HCT116 (cell line): Measurements from ENCODE around the gene SEMA5A.

ENCODE experiments used
- CBX3 ChIP-seq: IDR thresholded peaks from 2 replicates; pipeline ENCODE4 v1.6.1; 2012; ENCODE audit warnings: low read depth
- EGR1 ChIP-seq: IDR thresholded peaks from 2 replicates; pipeline ENCODE4 v1.6.1; 2012; ENCODE audit warnings: low read depth
- EZH2 ChIP-seq: fragments of 200-600 bp; sonication (generic); IDR thresholded peaks from 2 replicates; pipeline ENCODE4 v1.6.1; 2017; ENCODE audit warnings: antibody characterized with exemption, mixed run types
- EZH2phosphoT487 ChIP-seq: fragments of 200-600 bp; IDR thresholded peaks from 2 replicates; pipeline ENCODE4 v1.6.1; 2018; ENCODE audit warnings: antibody characterized with exemption, borderline replicate concordance
- POLR2A ChIP-seq: IDR thresholded peaks from 2 replicates; pipeline ENCODE4 v1.7.0; 2011; ENCODE audit warnings: borderline replicate concordance; ENCODE audit not compliant: insufficient read depth, insufficient read length; ENCODE audit errors: extremely low read depth
- POLR2AphosphoS5 ChIP-seq: IDR thresholded peaks from 2 replicates; pipeline ENCODE4 v1.6.1; 2011; ENCODE audit warnings: mild to moderate bottlenecking, low read depth, low read length, moderate library complexity
- SP1 ChIP-seq: IDR thresholded peaks from 2 replicates; pipeline ENCODE4 v1.6.1; 2012; ENCODE audit warnings: low read depth
- TF ChIP-seq, protein P1 (sequence below), 3 experiments: fragments of 200-600 bp in 1 of 3; sonication (generic) in 1 of 3; IDR thresholded peaks in 2 of 3; conservative IDR thresholded peaks in 1 of 3; 2 replicates each; pipeline ENCODE4 v1.5.1; 2012 to 2017; ENCODE audit warnings: low read depth in 2 of 3, low read length in 2 of 3, antibody characterized with exemption in 1 of 3, borderline replicate concordance in 1 of 3, control low read depth in 1 of 3, mild to moderate bottlenecking in 1 of 3, mixed read lengths in 1 of 3, mixed run types in 1 of 3, moderate library complexity in 1 of 3; ENCODE audit not compliant: insufficient read depth in 1 of 3
- TF ChIP-seq, protein P2 (sequence below): IDR thresholded peaks from 2 replicates; pipeline ENCODE4 v1.6.1; 2012; ENCODE audit warnings: low read depth
- TF ChIP-seq, protein P3 (sequence below): IDR thresholded peaks from 2 replicates; pipeline ENCODE4 v1.6.1; 2012
- TF ChIP-seq, protein P4 (sequence below): IDR thresholded peaks from 2 replicates; pipeline ENCODE4 v1.6.1; 2012

DNA sequence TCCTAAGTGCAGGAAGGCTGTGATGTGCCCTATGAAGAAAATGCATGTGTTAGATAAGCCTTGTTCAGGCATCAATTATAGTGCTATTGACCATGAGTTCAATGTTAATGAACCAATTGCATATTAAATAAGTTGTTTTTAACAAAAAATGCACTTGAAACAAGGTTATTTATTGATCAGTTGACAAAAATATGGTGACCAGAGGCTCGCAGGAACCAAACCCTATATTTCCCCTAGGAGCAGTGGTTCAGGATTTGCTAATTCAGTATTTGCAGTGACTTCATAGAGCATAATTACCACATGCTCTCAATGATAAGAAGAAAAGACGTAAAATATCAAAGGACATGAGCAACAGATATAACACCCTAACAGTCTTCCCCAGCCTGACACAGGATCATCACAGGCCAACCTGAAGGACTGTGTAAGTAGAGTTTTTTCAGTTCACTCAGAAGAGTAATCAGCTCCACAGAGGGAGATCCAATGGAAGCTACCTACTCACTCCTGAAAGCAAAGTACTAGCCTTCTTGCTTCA is 92.3 kb downstream of the SEMA5A start:
- TF ChIP-seq, protein P1, sequence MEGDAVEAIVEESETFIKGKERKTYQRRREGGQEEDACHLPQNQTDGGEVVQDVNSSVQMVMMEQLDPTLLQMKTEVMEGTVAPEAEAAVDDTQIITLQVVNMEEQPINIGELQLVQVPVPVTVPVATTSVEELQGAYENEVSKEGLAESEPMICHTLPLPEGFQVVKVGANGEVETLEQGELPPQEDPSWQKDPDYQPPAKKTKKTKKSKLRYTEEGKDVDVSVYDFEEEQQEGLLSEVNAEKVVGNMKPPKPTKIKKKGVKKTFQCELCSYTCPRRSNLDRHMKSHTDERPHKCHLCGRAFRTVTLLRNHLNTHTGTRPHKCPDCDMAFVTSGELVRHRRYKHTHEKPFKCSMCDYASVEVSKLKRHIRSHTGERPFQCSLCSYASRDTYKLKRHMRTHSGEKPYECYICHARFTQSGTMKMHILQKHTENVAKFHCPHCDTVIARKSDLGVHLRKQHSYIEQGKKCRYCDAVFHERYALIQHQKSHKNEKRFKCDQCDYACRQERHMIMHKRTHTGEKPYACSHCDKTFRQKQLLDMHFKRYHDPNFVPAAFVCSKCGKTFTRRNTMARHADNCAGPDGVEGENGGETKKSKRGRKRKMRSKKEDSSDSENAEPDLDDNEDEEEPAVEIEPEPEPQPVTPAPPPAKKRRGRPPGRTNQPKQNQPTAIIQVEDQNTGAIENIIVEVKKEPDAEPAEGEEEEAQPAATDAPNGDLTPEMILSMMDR (IDR thresholded peaks at IDR 0.05 in 2 of 3, conservative IDR thresholded peaks at IDR 0.05 in 1 of 3; ENCODE audit: borderline replicate concordance in 1 of 3, insufficient read depth in 1 of 3, low read depth in 2 of 3, low read length in 2 of 3): no peak
- no peak for TF ChIP-seq EZH2phosphoT487
- TF ChIP-seq, protein P2, sequence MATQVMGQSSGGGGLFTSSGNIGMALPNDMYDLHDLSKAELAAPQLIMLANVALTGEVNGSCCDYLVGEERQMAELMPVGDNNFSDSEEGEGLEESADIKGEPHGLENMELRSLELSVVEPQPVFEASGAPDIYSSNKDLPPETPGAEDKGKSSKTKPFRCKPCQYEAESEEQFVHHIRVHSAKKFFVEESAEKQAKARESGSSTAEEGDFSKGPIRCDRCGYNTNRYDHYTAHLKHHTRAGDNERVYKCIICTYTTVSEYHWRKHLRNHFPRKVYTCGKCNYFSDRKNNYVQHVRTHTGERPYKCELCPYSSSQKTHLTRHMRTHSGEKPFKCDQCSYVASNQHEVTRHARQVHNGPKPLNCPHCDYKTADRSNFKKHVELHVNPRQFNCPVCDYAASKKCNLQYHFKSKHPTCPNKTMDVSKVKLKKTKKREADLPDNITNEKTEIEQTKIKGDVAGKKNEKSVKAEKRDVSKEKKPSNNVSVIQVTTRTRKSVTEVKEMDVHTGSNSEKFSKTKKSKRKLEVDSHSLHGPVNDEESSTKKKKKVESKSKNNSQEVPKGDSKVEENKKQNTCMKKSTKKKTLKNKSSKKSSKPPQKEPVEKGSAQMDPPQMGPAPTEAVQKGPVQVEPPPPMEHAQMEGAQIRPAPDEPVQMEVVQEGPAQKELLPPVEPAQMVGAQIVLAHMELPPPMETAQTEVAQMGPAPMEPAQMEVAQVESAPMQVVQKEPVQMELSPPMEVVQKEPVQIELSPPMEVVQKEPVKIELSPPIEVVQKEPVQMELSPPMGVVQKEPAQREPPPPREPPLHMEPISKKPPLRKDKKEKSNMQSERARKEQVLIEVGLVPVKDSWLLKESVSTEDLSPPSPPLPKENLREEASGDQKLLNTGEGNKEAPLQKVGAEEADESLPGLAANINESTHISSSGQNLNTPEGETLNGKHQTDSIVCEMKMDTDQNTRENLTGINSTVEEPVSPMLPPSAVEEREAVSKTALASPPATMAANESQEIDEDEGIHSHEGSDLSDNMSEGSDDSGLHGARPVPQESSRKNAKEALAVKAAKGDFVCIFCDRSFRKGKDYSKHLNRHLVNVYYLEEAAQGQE: no peak
- TF ChIP-seq, protein P3, sequence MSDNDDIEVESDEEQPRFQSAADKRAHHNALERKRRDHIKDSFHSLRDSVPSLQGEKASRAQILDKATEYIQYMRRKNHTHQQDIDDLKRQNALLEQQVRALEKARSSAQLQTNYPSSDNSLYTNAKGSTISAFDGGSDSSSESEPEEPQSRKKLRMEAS: no peak
- TF ChIP-seq CBX3: no peak
- TF ChIP-seq EZH2: no peak
- TF ChIP-seq POLR2AphosphoS5: no peak
- no peak for TF ChIP-seq POLR2A
- no peak for TF ChIP-seq EGR1
- TF ChIP-seq, protein P4, sequence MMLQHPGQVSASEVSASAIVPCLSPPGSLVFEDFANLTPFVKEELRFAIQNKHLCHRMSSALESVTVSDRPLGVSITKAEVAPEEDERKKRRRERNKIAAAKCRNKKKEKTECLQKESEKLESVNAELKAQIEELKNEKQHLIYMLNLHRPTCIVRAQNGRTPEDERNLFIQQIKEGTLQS: no peak
- TF ChIP-seq SP1: no peak
